OCI-LY3 (cell line): ENCODE measurements around the gene INTS3.

Source experiments
- H2AFZ ChIP-seq: fragments of 200-600, 300-600 bp; shearing (Covaris generic); 2 replicates; pipeline ENCODE4 v1.6.0; 2014; ENCODE audit warnings: antibody characterized with exemption, low read depth, low read length
- H3K27ac ChIP-seq: fragments of 200-600, 300-600 bp; sonication (generic); 2 replicates; pipeline ENCODE4 v1.5.1; 2014; ENCODE audit warnings: mild to moderate bottlenecking, low read length, moderate library complexity, mixed read lengths
- H3K27me3 ChIP-seq: fragments of 200-600, 300-600 bp; sonication (generic); 2 replicates; pipeline ENCODE4 v1.6.1; 2014; ENCODE audit warnings: low read depth, low read length, mixed read lengths
- H3K36me3 ChIP-seq: fragments of 200-600, 300-600 bp; sonication (generic); replicated peaks from 2 replicates; pipeline ENCODE3; 2014; ENCODE audit warnings: low read depth, low read length, mixed read lengths
- H3K4me1 ChIP-seq: fragments of 300-600, 200-600 bp; sonication (generic); 2 replicates; pipeline ENCODE4 v1.6.1; 2014; ENCODE audit warnings: low read length, mixed read lengths
- H3K4me2 ChIP-seq: fragments of 200-600, 300-600 bp; sonication (generic); 2 replicates; pipeline ENCODE4 v1.6.1; 2014; ENCODE audit warnings: low read length, mixed read lengths
- H3K4me3 ChIP-seq: fragments of 300-600, 200-600 bp; sonication (generic); 2 replicates; pipeline ENCODE4 v1.5.1; 2014; ENCODE audit warnings: antibody characterized with exemption, mild to moderate bottlenecking, low read length, moderate library complexity
- H3K79me2 ChIP-seq: fragments of 300-600, 200-600 bp; shearing (Covaris generic); 2 replicates; pipeline ENCODE4 v1.6.1; 2014; ENCODE audit warnings: mild to moderate bottlenecking, low read length, mixed read lengths
- H3K9ac ChIP-seq: fragments of 300-600, 200-600 bp; shearing (Covaris generic); 2 replicates; pipeline ENCODE4 v1.6.0; 2014; ENCODE audit warnings: mild to moderate bottlenecking, low read length, moderate library complexity
- H3K9me3 ChIP-seq: fragments of 200-600, 300-600 bp; shearing (Covaris generic); 2 replicates; pipeline ENCODE4 v1.6.1; 2014; ENCODE audit warnings: low read length, mixed read lengths; ENCODE audit not compliant: insufficient read depth
- H4K20me1 ChIP-seq: fragments of 200-600, 300-600 bp; sonication (generic); 2 replicates; pipeline ENCODE4 v1.6.1; 2016; ENCODE audit warnings: low read length, mixed read lengths; ENCODE audit not compliant: insufficient read depth
- EZH2phosphoT487 ChIP-seq: fragments of 200-600 bp; shearing (Covaris generic); IDR thresholded peaks from 2 replicates; pipeline ENCODE4 v1.6.1; 2018; ENCODE audit warnings: antibody characterized with exemption, mixed run types, low read depth
- TF ChIP-seq, protein P1 (sequence below): fragments of 200-600, 300-600 bp; sonication (generic); IDR thresholded peaks from 2 replicates; pipeline ENCODE4 v1.5.1; 2014; ENCODE audit warnings: antibody characterized with exemption, low read length, low read depth

The INTS3 gene

DNA sequence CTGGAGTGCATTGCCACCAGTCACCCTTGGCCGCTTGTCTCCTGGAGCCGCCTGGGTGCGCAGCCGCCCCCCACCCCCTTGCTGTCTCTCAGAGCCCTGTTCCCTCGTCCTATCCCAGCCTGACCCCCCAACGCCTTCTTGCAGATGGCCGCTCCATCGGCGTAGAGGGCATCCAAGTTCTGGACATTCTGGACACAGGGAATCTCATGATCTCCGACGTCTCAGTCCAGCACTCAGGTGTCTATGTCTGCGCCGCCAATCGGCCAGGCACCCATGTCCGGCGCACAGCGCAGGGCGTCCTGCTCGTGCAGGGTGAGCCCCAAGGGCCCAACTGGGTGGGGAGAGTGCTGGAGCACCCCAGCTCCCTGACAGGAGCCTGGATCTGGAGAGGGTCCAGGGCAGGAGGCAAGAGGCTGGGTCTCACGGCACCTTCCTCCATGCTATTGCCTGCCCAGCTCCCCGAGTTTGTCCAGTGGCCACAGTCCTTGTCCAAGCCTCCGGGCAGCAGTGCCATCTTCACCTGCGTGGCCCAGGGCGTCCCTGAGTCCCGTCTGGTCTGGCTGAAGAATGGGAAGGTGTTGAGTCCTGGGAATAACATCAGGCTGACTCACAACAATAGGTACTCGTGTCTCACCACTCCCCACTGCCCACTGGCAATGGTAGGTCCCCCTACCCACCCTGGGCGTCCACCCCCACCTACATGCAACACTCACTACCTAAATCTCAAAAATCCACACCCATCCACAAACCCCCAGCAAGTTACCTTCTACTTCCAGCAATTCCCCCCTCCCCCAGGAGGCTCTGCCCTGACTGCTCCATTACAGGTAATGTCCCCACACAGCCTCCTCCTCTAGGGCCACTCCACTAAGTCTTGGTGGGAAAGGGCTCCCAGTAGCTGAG is 72.0 kb downstream of the INTS3 start:
- H3K27ac ChIP-seq: no peak overlapping the region
- H3K4me1 ChIP-seq: peaks cover 14% of the 10 kb centered on the region
- no peaks in the 10 kb centered on the region for H3K9me3 ChIP-seq
- H3K79me2 ChIP-seq: no peaks in the 10 kb centered on the region; the same call in 1 of the 2 replicates
- no peak overlapping the region for H2AFZ ChIP-seq
- peaks cover 18% of the 10 kb centered on the region for H3K36me3 ChIP-seq
- H3K4me3 ChIP-seq: no peak overlapping the region
- H4K20me1 ChIP-seq: no peaks in the 10 kb centered on the region
- H3K9ac ChIP-seq: no peak overlapping the region
- TF ChIP-seq EZH2phosphoT487: no peak
- TF ChIP-seq, protein P1, sequence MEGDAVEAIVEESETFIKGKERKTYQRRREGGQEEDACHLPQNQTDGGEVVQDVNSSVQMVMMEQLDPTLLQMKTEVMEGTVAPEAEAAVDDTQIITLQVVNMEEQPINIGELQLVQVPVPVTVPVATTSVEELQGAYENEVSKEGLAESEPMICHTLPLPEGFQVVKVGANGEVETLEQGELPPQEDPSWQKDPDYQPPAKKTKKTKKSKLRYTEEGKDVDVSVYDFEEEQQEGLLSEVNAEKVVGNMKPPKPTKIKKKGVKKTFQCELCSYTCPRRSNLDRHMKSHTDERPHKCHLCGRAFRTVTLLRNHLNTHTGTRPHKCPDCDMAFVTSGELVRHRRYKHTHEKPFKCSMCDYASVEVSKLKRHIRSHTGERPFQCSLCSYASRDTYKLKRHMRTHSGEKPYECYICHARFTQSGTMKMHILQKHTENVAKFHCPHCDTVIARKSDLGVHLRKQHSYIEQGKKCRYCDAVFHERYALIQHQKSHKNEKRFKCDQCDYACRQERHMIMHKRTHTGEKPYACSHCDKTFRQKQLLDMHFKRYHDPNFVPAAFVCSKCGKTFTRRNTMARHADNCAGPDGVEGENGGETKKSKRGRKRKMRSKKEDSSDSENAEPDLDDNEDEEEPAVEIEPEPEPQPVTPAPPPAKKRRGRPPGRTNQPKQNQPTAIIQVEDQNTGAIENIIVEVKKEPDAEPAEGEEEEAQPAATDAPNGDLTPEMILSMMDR: no peak
- no peak overlapping the region for H3K4me2 ChIP-seq
- peaks cover 5% of the 10 kb centered on the region; the same call in 1 of the 2 replicates for H3K27me3 ChIP-seq

DNA sequence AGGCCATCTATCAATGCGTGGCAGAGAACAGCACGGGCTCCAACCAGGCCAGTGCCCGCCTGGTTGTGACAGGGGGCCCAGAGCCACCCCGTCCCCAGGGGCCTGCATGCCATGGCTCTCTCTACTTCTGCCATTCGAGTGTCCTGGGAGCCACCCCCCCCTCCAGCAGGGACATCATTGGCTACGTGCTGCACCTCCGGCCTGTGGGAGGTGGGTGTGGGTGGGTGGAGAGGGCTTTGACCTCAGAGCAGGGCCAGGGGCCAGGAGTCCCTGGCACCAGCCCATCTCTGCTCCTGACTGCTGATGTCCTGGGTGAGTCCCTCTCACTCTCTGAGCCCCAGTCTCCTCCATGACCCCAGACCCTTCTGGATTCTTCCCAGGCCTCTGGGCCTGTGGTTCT is 72.7 kb downstream of the INTS3 start:
- Histone ChIP-seq H3K9me3 (no peaks in the 10 kb centered on the region), H4K20me1 (peaks cover 4% of the 10 kb centered on the region), H3K79me2 (no peaks in the 10 kb centered on the region; the same call in 1 of the 2 replicates), H2AFZ (no peak overlapping the region), H3K27me3 (peaks cover 5% of the 10 kb centered on the region; the same call in 1 of the 2 replicates), H3K4me1 (peaks cover 21% of the 10 kb centered on the region), H3K4me3 (no peak overlapping the region), H3K27ac (no peak overlapping the region), H3K9ac (no peak overlapping the region), H3K36me3 (peaks cover 18% of the 10 kb centered on the region), H3K4me2 (no peak overlapping the region)
- TF ChIP-seq EZH2phosphoT487: no peak
- TF ChIP-seq, protein P1: no peak

DNA sequence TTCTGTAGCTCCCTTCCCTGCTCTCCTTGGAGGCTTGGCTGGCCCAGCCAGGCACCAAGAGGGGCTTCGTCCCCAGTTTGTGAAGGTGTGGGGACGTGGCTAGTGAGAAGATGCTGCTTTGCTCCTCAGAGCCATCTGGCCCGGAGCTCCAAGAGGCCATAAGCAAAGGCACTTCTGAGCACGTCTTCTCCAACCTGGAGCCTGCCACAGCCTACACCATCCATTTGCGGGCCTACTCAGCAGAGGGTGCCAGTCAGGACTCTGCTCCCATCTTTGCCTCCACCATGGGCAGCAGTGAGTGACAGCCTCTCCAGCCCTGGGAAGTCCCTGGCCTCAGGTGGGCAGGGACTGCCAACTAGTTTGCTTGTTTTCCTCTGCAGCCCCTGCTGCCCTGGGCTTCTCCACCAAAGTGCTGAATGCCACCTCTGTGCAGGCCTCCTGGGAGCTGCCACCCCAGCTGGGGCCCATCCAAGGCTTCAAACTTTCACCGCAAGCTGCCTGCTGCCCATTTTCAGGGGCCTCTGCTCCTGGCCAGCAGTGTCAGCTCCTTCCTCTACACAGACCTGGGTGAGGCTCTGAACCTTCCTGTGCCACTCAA is 73.3 kb downstream of the INTS3 start:
- Histone ChIP-seq H2AFZ (no peak overlapping the region), H3K79me2 (no peaks in the 10 kb centered on the region; the same call in 1 of the 2 replicates), H3K9ac (no peak overlapping the region), H3K4me1 (peaks cover 27% of the 10 kb centered on the region), H3K9me3 (no peaks in the 10 kb centered on the region), H4K20me1 (peaks cover 7% of the 10 kb centered on the region), H3K4me3 (no peak overlapping the region), H3K27me3 (peaks cover 5% of the 10 kb centered on the region; the same call in 1 of the 2 replicates), H3K27ac (no peak overlapping the region), H3K36me3 (peaks cover 18% of the 10 kb centered on the region), H3K4me2 (no peak overlapping the region)
- no peak for TF ChIP-seq EZH2phosphoT487
- TF ChIP-seq, protein P1: no peak
